Measurements from ENCODE around the gene NME8.

DNA sequence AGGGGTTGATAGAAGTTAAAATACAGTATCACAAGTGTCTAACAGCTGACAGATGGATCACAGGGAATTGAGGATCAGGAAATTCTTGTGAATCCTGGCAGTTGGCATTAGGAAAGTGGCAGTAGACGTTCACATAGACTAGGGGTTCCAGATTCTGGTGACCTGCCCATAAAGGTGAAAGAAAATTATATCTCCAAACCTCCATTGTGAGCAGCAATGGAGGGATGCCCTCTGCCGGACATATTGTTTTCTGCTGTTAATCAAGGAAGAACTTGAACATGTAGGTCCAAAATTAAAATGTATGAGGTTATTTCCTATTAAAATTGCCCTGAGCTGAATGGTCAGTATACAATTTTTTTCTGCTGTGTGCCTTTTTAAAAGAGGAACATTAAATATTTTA, 5.1 kb downstream of the NME8 start:
- TF ChIP-seq, protein P1, sequence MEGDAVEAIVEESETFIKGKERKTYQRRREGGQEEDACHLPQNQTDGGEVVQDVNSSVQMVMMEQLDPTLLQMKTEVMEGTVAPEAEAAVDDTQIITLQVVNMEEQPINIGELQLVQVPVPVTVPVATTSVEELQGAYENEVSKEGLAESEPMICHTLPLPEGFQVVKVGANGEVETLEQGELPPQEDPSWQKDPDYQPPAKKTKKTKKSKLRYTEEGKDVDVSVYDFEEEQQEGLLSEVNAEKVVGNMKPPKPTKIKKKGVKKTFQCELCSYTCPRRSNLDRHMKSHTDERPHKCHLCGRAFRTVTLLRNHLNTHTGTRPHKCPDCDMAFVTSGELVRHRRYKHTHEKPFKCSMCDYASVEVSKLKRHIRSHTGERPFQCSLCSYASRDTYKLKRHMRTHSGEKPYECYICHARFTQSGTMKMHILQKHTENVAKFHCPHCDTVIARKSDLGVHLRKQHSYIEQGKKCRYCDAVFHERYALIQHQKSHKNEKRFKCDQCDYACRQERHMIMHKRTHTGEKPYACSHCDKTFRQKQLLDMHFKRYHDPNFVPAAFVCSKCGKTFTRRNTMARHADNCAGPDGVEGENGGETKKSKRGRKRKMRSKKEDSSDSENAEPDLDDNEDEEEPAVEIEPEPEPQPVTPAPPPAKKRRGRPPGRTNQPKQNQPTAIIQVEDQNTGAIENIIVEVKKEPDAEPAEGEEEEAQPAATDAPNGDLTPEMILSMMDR (conservative IDR thresholded peaks at IDR 0.05) = peak; percentile 79
- no peak for TF ChIP-seq ZFX (IDR thresholded peaks at IDR 0.05)
